K562 (cell line): ENCODE measurements around the gene CCNL2. TPM values are rescaled to one million over a fixed set of nuclear protein-coding genes. Genes with fewer than 3 reads are reported as not detected.

Experiments
- FIP1L1 ChIP-seq: fragments of 200-400 bp; formaldehyde crosslinking; IDR thresholded peaks from 2 replicates; pipeline ENCODE4 v1.6.1; 2018; ENCODE audit warnings: mild to moderate bottlenecking, low read depth, low read length; ENCODE audit not compliant: poor library complexity, severe bottlenecking
- GATAD2A ChIP-seq: fragments of 450-650 bp; IDR thresholded peaks from 2 replicates; pipeline ENCODE4 v1.6.1; 2017
- HDAC3 ChIP-seq: fragments of 450-650 bp; IDR thresholded peaks from 2 replicates; pipeline ENCODE4 v1.6.1; 2018; ENCODE audit warnings: borderline replicate concordance, mild to moderate bottlenecking, moderate library complexity; ENCODE audit not compliant: partially characterized antibody
- ILK ChIP-seq: fragments of 450-650 bp; IDR thresholded peaks from 2 replicates; pipeline ENCODE4 v1.6.1; 2016; ENCODE audit warnings: missing genetic modification characterization, low read depth, mild to moderate bottlenecking, missing compliant biosample characterization, moderate library complexity, borderline replicate concordance
- LCOR ChIP-seq: sonication (generic); formaldehyde crosslinking; IDR thresholded peaks from 2 replicates; pipeline ENCODE4 v1.8.0; 2022; ENCODE audit warnings: mild to moderate bottlenecking, missing genetic modification reagents
- MEF2A ChIP-seq: IDR thresholded peaks from 2 replicates; pipeline ENCODE4 v1.6.1; 2011; ENCODE audit warnings: low read depth, mild to moderate bottlenecking, low read length, moderate library complexity; ENCODE audit not compliant: control insufficient read depth
- NFXL1 ChIP-seq: fragments of 450-650 bp; formaldehyde crosslinking; IDR thresholded peaks from 2 replicates; pipeline ENCODE4 v1.4.0; 2021; ENCODE audit warnings: mild to moderate bottlenecking
- PCBP2 ChIP-seq: fragments of 200-400 bp; formaldehyde crosslinking; IDR thresholded peaks from 2 replicates; pipeline ENCODE4 v1.6.1; 2018; ENCODE audit warnings: low read length, low read depth, mild to moderate bottlenecking, moderate library complexity; ENCODE audit not compliant: poor library complexity, severe bottlenecking
- SIN3A ChIP-seq, 2 experiments: fragments of 150-350 bp in 1 of 2; IDR thresholded peaks; 2 replicates each; pipeline ENCODE4 v1.6.1; 2011 to 2016; ENCODE audit warnings: borderline replicate concordance in 2 of 2, low read depth in 2 of 2, low read length in 2 of 2, mild to moderate bottlenecking in 2 of 2, moderate library complexity in 2 of 2; ENCODE audit not compliant: control insufficient read depth in 1 of 2
- TCF3 ChIP-seq: sonication (generic); formaldehyde crosslinking; IDR thresholded peaks from 2 replicates; pipeline ENCODE4 v1.4.0; 2020; ENCODE audit warnings: mild to moderate bottlenecking, missing genetic modification reagents
- U2AF1 ChIP-seq: fragments of 200-400 bp; formaldehyde crosslinking; optimal IDR thresholded peaks from 2 replicates; pipeline ENCODE3; 2017; ENCODE audit warnings: mild to moderate bottlenecking, low read depth, low read length, moderate library complexity
- XRCC4 ChIP-seq: IDR thresholded peaks from one replicate; pipeline ENCODE4 v1.6.1; 2011; ENCODE audit not compliant: insufficient read depth, insufficient read length; ENCODE audit errors: extremely low read depth
- ZNF121 ChIP-seq: sonication (generic); formaldehyde crosslinking; conservative IDR thresholded peaks from 2 replicates; pipeline ENCODE4 v1.8.0; 2022; ENCODE audit warnings: missing genetic modification reagents
- ZNF174 ChIP-seq: fragments of 250-450 bp; sonication (Bioruptor Pico); IDR thresholded peaks from 2 replicates; pipeline ENCODE4 v1.4.0; 2020; ENCODE audit warnings: mild to moderate bottlenecking
- ZNF408 ChIP-seq: fragments of 250-450 bp; sonication (Bioruptor Pico); IDR thresholded peaks from 2 replicates; pipeline ENCODE4 v1.4.0; 2020; ENCODE audit warnings: low read depth, mild to moderate bottlenecking, moderate library complexity
- polyA plus RNA-seq, 8 experiments: library from polyadenylated mRNA; depleted of rRNA in 4 of 8; stranded (reverse) in 5 of 8; unstranded in 3 of 8; fragments of >200 nt; fragmentation: Nextera tagmentation in 2 of 8; fragmentation: Illumina TruSeq in 1 of 8; extraction: Ambion mirVana in 2 of 8; extraction: Trizol in 1 of 8; gene quantifications; 2 replicates each; pipeline versions ENCODE4 v1.2.1 to v1.2.3, GENCODE V29; 2011 to 2014; ENCODE audit warnings: inconsistent platforms in 1 of 8, missing spikeins in 1 of 8
- total RNA-seq, 7 experiments: library from RNA; depleted of rRNA in 6 of 7; stranded (reverse); fragments of >200 nt in 6 of 7; fragmentation: Illumina TruSeq in 2 of 7; extraction: Trizol in 2 of 7; gene quantifications; 2 replicates each; pipeline versions ENCODE4 v1.2.1 to v1.2.3, GENCODE V29; 2011 to 2021; ENCODE audit warnings: low replicate concordance in 1 of 7
- TF ChIP-seq, protein P1 (sequence below): sonication (generic); formaldehyde crosslinking; IDR thresholded peaks from 2 replicates; pipeline ENCODE4 v1.8.1; 2023; ENCODE audit warnings: missing genetic modification reagents, mild to moderate bottlenecking, borderline replicate concordance
- TF ChIP-seq, protein P2 (sequence below): fragments of 200-800 bp; sonication (Bioruptor generic); IDR thresholded peaks from 2 replicates; pipeline ENCODE4 v1.6.1; 2017; ENCODE audit warnings: missing genetic modification characterization, missing compliant biosample characterization
- TF ChIP-seq, protein P3 (sequence below): fragments of 250-450 bp; sonication (Bioruptor Pico); IDR thresholded peaks from 2 replicates; pipeline ENCODE4 v1.8.0; 2021; ENCODE audit warnings: mild to moderate bottlenecking, moderate library complexity
- TF ChIP-seq, protein P4 (sequence below): sonication (generic); formaldehyde crosslinking; IDR thresholded peaks from 2 replicates; pipeline ENCODE4 v1.8.0; 2022; ENCODE audit warnings: mild to moderate bottlenecking, missing genetic modification reagents

CCNL2 gene
- total and polyA plus RNA-seq, 9 of the 15 experiments (the other 6 are each of a cell fraction or from before 2014, with no cell fraction given) = 2.8 to 287 (median 94.5) TPM

DNA sequence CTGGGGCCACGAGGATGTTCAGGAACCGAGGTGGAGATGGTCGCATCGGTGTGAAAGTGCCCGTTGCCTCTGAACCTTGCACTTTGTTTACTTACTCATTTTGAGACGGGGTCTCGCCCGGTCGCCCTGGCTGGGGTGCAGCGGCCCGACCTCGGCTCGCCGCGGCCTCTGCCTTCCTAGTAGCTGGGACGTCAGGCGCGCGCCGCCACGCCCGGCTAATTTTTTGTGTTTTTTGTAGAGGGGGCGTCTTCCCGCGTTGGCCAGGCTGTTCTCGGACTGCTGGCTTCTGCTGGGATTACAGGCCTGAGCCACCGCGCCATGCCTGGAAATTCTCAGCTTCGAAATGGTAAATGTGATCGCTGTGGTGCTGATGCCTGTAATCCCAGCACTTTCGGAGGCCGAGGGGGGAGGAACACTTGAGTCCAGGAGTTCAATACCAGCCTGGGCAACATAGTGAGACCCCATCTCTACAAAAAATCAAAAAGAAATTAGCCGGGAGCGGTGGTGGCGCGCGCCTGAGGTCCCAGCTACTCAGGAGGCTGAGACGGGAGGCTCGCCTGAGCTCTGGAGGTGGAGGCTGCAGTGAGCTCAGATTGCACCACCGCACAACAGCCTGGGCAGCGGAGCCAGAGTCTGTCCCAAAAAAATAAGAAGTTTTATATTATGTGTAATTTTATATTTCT is 8.6 kb upstream of the CCNL2 start (continued):
- TF ChIP-seq SIN3A (IDR thresholded peaks at IDR 0.05; ENCODE audit: borderline replicate concordance in 2 of 2, control insufficient read depth in 1 of 2, low read depth in 2 of 2, low read length in 2 of 2) (peak in 1 of 2 experiments; percentile 44; a peak in 1 of 4 replicates), MEF2A (no peak), PCBP2 (no peak), FIP1L1 (peak; percentile 6), XRCC4 (no peak), NFXL1 (CRISPR knock-in tag) (no peak), LCOR (CRISPR knock-in tag) (0 out of 2 replicates have a peak, but pooled peaks have one; percentile 28), GATAD2A (no peak), ILK (tag) (no peak), HDAC3 (no peak), ZNF174 (CRISPR knock-in tag) (no peak), ZNF121 (CRISPR knock-in tag) (peak; percentile 90), ZNF408 (CRISPR knock-in tag) (no peak), U2AF1 (no peak), TCF3 (CRISPR knock-in tag) (no peak)
- TF ChIP-seq, protein P1, sequence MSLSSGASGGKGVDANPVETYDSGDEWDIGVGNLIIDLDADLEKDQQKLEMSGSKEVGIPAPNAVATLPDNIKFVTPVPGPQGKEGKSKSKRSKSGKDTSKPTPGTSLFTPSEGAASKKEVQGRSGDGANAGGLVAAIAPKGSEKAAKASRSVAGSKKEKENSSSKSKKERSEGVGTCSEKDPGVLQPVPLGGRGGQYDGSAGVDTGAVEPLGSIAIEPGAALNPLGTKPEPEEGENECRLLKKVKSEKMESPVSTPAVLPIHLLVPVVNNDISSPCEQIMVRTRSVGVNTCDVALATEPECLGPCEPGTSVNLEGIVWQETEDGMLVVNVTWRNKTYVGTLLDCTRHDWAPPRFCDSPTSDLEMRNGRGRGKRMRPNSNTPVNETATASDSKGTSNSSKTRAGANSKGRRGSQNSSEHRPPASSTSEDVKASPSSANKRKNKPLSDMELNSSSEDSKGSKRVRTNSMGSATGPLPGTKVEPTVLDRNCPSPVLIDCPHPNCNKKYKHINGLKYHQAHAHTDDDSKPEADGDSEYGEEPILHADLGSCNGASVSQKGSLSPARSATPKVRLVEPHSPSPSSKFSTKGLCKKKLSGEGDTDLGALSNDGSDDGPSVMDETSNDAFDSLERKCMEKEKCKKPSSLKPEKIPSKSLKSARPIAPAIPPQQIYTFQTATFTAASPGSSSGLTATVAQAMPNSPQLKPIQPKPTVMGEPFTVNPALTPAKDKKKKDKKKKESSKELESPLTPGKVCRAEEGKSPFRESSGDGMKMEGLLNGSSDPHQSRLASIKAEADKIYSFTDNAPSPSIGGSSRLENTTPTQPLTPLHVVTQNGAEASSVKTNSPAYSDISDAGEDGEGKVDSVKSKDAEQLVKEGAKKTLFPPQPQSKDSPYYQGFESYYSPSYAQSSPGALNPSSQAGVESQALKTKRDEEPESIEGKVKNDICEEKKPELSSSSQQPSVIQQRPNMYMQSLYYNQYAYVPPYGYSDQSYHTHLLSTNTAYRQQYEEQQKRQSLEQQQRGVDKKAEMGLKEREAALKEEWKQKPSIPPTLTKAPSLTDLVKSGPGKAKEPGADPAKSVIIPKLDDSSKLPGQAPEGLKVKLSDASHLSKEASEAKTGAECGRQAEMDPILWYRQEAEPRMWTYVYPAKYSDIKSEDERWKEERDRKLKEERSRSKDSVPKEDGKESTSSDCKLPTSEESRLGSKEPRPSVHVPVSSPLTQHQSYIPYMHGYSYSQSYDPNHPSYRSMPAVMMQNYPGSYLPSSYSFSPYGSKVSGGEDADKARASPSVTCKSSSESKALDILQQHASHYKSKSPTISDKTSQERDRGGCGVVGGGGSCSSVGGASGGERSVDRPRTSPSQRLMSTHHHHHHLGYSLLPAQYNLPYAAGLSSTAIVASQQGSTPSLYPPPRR (CRISPR knock-in tag) = no peak
- TF ChIP-seq, protein P2, sequence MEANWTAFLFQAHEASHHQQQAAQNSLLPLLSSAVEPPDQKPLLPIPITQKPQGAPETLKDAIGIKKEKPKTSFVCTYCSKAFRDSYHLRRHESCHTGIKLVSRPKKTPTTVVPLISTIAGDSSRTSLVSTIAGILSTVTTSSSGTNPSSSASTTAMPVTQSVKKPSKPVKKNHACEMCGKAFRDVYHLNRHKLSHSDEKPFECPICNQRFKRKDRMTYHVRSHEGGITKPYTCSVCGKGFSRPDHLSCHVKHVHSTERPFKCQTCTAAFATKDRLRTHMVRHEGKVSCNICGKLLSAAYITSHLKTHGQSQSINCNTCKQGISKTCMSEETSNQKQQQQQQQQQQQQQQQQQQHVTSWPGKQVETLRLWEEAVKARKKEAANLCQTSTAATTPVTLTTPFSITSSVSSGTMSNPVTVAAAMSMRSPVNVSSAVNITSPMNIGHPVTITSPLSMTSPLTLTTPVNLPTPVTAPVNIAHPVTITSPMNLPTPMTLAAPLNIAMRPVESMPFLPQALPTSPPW = peak; percentile 54
- TF ChIP-seq, protein P3, sequence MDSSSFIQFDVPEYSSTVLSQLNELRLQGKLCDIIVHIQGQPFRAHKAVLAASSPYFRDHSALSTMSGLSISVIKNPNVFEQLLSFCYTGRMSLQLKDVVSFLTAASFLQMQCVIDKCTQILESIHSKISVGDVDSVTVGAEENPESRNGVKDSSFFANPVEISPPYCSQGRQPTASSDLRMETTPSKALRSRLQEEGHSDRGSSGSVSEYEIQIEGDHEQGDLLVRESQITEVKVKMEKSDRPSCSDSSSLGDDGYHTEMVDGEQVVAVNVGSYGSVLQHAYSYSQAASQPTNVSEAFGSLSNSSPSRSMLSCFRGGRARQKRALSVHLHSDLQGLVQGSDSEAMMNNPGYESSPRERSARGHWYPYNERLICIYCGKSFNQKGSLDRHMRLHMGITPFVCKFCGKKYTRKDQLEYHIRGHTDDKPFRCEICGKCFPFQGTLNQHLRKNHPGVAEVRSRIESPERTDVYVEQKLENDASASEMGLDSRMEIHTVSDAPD (CRISPR knock-in tag) = no peak
- TF ChIP-seq, protein P4, sequence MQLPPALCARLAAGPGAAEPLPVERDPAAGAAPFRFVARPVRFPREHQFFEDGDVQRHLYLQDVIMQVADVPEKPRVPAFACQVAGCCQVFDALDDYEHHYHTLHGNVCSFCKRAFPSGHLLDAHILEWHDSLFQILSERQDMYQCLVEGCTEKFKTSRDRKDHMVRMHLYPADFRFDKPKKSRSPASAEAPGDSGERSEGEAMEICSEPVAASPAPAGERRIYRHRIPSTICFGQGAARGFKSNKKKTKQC (CRISPR knock-in tag) = peak; percentile 46
